BLaER1 treated with 17β-estradiol and CSF1 and Interleukin-3, amounts not matched to agents 10 nM and 100 nM (cell line): ENCODE data around the gene EEF2K.
"Not testable (repeated sequence)": the region's sequence is repeated elsewhere in the genome, so short reads cannot be mapped to it uniquely, and the experiment has no call there.

ENCODE experiments used
- H3K27ac ChIP-seq, 11 experiments: shearing (Covaris generic); formaldehyde crosslinking; 2 replicates each; pipeline ENCODE4 v1.8.1; 2022
- H3K27me3 ChIP-seq, 11 experiments: shearing (Covaris generic); formaldehyde crosslinking; 2 replicates each; pipeline ENCODE4 v1.8.1; 2022
- H3K36me3 ChIP-seq, 11 experiments: shearing (Covaris generic); formaldehyde crosslinking; 2 replicates each; pipeline ENCODE4 v1.8.1; 2022
- H3K4me1 ChIP-seq, 10 experiments: shearing (Covaris generic); formaldehyde crosslinking; 2 replicates each; pipeline ENCODE4 v1.8.1; 2022
- H3K4me2 ChIP-seq, 11 experiments: shearing (Covaris generic); formaldehyde crosslinking; 2 replicates each; pipeline ENCODE4 v1.8.1; 2022
- H3K4me3 ChIP-seq, 10 experiments: shearing (Covaris generic); formaldehyde crosslinking; 2 replicates each; pipeline ENCODE4 v1.8.1; 2022
- H3K9ac ChIP-seq, 11 experiments: shearing (Covaris generic); formaldehyde crosslinking; 2 replicates each; pipeline ENCODE4 v1.8.1; 2022
- H3K9me3 ChIP-seq, 11 experiments: shearing (Covaris generic); formaldehyde crosslinking; replicated peaks in 1 of 11; 2 replicates each; pipeline ENCODE4 v1.8.1; 2022
- H4K20me1 ChIP-seq, 11 experiments: shearing (Covaris generic); formaldehyde crosslinking; 2 replicates each; pipeline ENCODE4 v1.8.1; 2022
- Cebpa-rat ChIP-seq, 11 experiments: shearing (Covaris generic); IDR thresholded peaks; 2 replicates each; pipeline ENCODE4 v1.8.1; 2022

EEF2K gene

GRCh38 chr16:22206013-22206841 is at the start of gene EEF2K:
EEF2K (plus strand) TSS chr16:22206278; CDS start chr16:22225730, 19,452 bp downstream.
- peak within 1 kb of the TSS; percentile 75 to 93 (median 88) for H3K4me3 ChIP-seq
- H4K20me1 ChIP-seq, result peaks cover 13 to 40% (median 20%) of the 10 kb centered on the region in 11 experiments; a peak in 18 of 22 replicates
- H3K4me2 ChIP-seq, result peak within 1 kb of the TSS; percentile 83 to 97 (median 89)
- peaks cover 0 to 14% (median 10%) of the 10 kb centered on the region in 11 experiments; a peak in 15 of 22 replicates for H3K9me3 ChIP-seq
- peak within 1 kb of the TSS; percentile 81 to 91 (median 87) for H3K9ac ChIP-seq
- peaks cover 37 to 55% (median 47%) of the 10 kb centered on the region in 10 experiments for H3K4me1 ChIP-seq
- peak within 1 kb of the TSS; percentile 74 to 86 (median 81) for H3K27ac ChIP-seq
- H3K27me3 ChIP-seq, result no peaks in the 10 kb centered on the region
- no peak for TF ChIP-seq Cebpa-rat (IDR thresholded peaks at IDR 0.05)
- peaks cover 6 to 21% (median 13%) of the 10 kb centered on the region in 11 experiments; a peak in 15 of 22 replicates for H3K36me3 ChIP-seq

DNA sequence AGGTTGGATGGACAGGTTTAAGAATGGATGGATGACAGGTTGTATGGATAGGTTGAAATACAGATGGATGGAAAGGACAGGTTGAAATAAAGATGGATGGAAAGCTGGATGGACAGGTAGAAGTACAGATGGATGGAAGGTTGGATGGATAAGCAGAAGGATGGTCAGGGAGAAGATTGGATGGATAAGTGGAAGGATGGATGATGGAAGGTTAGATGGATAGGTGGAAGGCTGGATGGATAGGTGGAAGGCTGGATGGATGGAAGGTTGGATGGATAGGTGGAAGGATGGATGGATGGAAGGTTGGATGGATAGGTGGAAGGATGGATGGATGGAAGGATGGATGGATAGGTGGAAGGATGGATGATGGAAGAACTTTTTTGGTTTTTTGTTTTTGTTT is 44.7 kb upstream of the EEF2K start:
- no peaks in the 10 kb centered on the region for H3K36me3 ChIP-seq
- H3K4me2 ChIP-seq, result no peak overlapping the region
- H3K9me3 ChIP-seq, result peaks cover 0 to 6% (median 0%) of the 10 kb centered on the region in 11 experiments; a peak in 3 of 22 replicates
- H3K27ac ChIP-seq, result no peak overlapping the region
- H3K4me3 ChIP-seq, result no peak overlapping the region
- peaks cover 0 to 9% (median 2%) of the 10 kb centered on the region in 10 experiments; a peak in 9 of 20 replicates for H3K4me1 ChIP-seq
- no peaks in the 10 kb centered on the region for H3K27me3 ChIP-seq
- no peak for TF ChIP-seq Cebpa-rat (IDR thresholded peaks at IDR 0.05)
- H4K20me1 ChIP-seq, result no peaks in the 10 kb centered on the region
- H3K9ac ChIP-seq, result no peak overlapping the region

GRCh38 chr16:22161999-22162655 is 44.0 kb upstream of the EEF2K start, which contains the start of gene SDR42E2:
SDR42E2 (plus strand) TSS chr16:22162506; CDS start chr16:22165583, 3,077 bp downstream.
- Histone ChIP-seq H3K4me2 (no peak within 1 kb of the TSS), H3K4me1 (peaks cover 0 to 9% (median 2%) of the 10 kb centered on the region in 10 experiments; a peak in 9 of 20 replicates), H3K4me3 (no peak within 1 kb of the TSS), H4K20me1 (no peaks in the 10 kb centered on the region), H3K27me3 (no peaks in the 10 kb centered on the region), H3K9me3 (peaks cover 0 to 6% (median 0%) of the 10 kb centered on the region in 11 experiments; a peak in 3 of 22 replicates), H3K9ac (no peak within 1 kb of the TSS), H3K27ac (no peak within 1 kb of the TSS), H3K36me3 (no peaks in the 10 kb centered on the region)
- TF ChIP-seq Cebpa-rat (IDR thresholded peaks at IDR 0.05), result no peak

DNA sequence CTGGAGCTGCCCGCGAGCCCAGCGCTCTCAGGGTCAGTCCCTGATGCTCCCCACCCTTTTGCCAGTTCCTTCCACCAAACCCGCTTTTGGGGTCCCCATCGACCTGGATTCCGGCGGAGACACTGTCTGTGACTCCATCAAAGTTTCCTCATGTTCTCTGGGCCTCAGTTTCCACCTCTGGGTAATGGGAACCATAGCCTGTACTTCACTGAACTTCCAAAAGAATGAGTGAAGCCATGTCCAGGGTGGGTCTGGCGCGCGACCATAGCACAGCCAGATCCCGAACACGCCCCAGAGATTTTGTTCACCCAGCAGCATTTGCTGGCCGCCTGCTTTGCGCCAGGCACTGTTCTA is 43.4 kb upstream of the EEF2K start:
- Histone ChIP-seq H3K27ac (no peak overlapping the region), H4K20me1 (no peaks in the 10 kb centered on the region), H3K36me3 (no peaks in the 10 kb centered on the region), H3K9me3 (peaks cover 0 to 6% (median 0%) of the 10 kb centered on the region in 11 experiments; a peak in 3 of 22 replicates), H3K27me3 (no peaks in the 10 kb centered on the region), H3K4me3 (no peak overlapping the region), H3K4me1 (peaks cover 0 to 9% (median 2%) of the 10 kb centered on the region in 10 experiments; a peak in 9 of 20 replicates), H3K4me2 (no peak overlapping the region), H3K9ac (no peak overlapping the region)
- no peak for TF ChIP-seq Cebpa-rat (IDR thresholded peaks at IDR 0.05)

GRCh38 chr16:22163806-22164205 is 42.3 kb upstream of the EEF2K start:
- H3K4me1 ChIP-seq, result peaks cover 0 to 9% (median 2%) of the 10 kb centered on the region in 10 experiments; a peak in 9 of 20 replicates
- H3K36me3 ChIP-seq, result no peaks in the 10 kb centered on the region
- peaks cover 0 to 6% (median 0%) of the 10 kb centered on the region in 11 experiments; a peak in 3 of 22 replicates for H3K9me3 ChIP-seq
- H3K27me3 ChIP-seq, result no peaks in the 10 kb centered on the region
- H3K4me2 ChIP-seq, result no peak overlapping the region
- TF ChIP-seq Cebpa-rat (IDR thresholded peaks at IDR 0.05), result no peak
- no peak overlapping the region for H3K27ac ChIP-seq
- H3K4me3 ChIP-seq, result no peak overlapping the region
- H4K20me1 ChIP-seq, result no peaks in the 10 kb centered on the region
- H3K9ac ChIP-seq, result no peak overlapping the region

GRCh38 chr16:22164482-22164881 is 41.6 kb upstream of the EEF2K start:
- Histone ChIP-seq H3K4me3 (no peak overlapping the region), H3K36me3 (no peaks in the 10 kb centered on the region), H3K27me3 (no peaks in the 10 kb centered on the region), H3K4me1 (peaks cover 0 to 9% (median 2%) of the 10 kb centered on the region in 10 experiments; a peak in 9 of 20 replicates), H4K20me1 (no peaks in the 10 kb centered on the region), H3K9me3 (peaks cover 0 to 6% (median 0%) of the 10 kb centered on the region in 11 experiments; a peak in 3 of 22 replicates), H3K9ac (no peak overlapping the region), H3K4me2 (no peak overlapping the region), H3K27ac (no peak overlapping the region)
- TF ChIP-seq Cebpa-rat (IDR thresholded peaks at IDR 0.05), result no peak

- no peaks in the 10 kb centered on the region for H3K27me3 ChIP-seq
- H3K27ac ChIP-seq, result no peak overlapping the region
- H3K36me3 ChIP-seq, result no peaks in the 10 kb centered on the region
- H3K4me2 ChIP-seq, result peak overlapping the region in 3 of 11 experiments; percentile 1 to 26 (median 12); a peak in 3 of 22 replicates
- peaks cover 0 to 6% (median 0%) of the 10 kb centered on the region in 11 experiments; a peak in 3 of 22 replicates for H3K9me3 ChIP-seq
- H4K20me1 ChIP-seq, result no peaks in the 10 kb centered on the region
- no peak for TF ChIP-seq Cebpa-rat (IDR thresholded peaks at IDR 0.05)
- H3K4me3 ChIP-seq, result no peak overlapping the region
- H3K9ac ChIP-seq, result no peak overlapping the region
- peaks cover 0 to 9% (median 2%) of the 10 kb centered on the region in 10 experiments; a peak in 9 of 20 replicates for H3K4me1 ChIP-seq
These were observed 40.4 kb upstream of the EEF2K start for GRCh38 chr16:22165508-22166285.

GRCh38 chr16:22171953-22172352 is 34.1 kb upstream of the EEF2K start:
- no peak overlapping the region for H3K4me2 ChIP-seq
- H3K4me3 ChIP-seq, result no peak overlapping the region
- H3K9me3 ChIP-seq, result no peaks in the 10 kb centered on the region

GRCh38 chr16:22172642-22173041 is 33.4 kb upstream of the EEF2K start:
- Histone ChIP-seq H3K4me1 (peaks cover 0 to 17% (median 12%) of the 10 kb centered on the region in 10 experiments; a peak in 12 of 20 replicates), H4K20me1 (peaks cover 0 to 10% (median 0%) of the 10 kb centered on the region in 11 experiments; a peak in 1 of 22 replicates)
- H3K36me3 ChIP-seq, H3K4me3 ChIP-seq, H3K9me3 ChIP-seq, H3K4me2 ChIP-seq, H3K27me3 ChIP-seq, H3K9ac ChIP-seq, H3K27ac ChIP-seq: not testable (repeated sequence)

More at GRCh38 chr16:22171953-22172352, 34.1 kb upstream of the EEF2K start:
- TF ChIP-seq Cebpa-rat (IDR thresholded peaks at IDR 0.05), result no peak
- no peak overlapping the region for H3K9ac ChIP-seq
- peaks cover 0 to 10% (median 0%) of the 10 kb centered on the region in 11 experiments; a peak in 1 of 22 replicates for H4K20me1 ChIP-seq
- peaks cover 0 to 17% (median 12%) of the 10 kb centered on the region in 10 experiments; a peak in 12 of 20 replicates for H3K4me1 ChIP-seq
- H3K27me3 ChIP-seq, result no peaks in the 10 kb centered on the region
- H3K36me3 ChIP-seq, result no peaks in the 10 kb centered on the region
- no peak overlapping the region for H3K27ac ChIP-seq
